T-helper 2 cell treated with Interferon-gamma antibody and Interleukin-4, amounts not matched to agents 5 μg/mL and 100 μg/mL, for 36 hours (primary cell): ENCODE data around the gene AP5Z1.

Source experiments
- DNase-seq: peaks from one replicate; pipeline ENCODE4 v3.0.0; 2021; ENCODE audit warnings: low spot score
- H3K27ac Mint-ChIP-seq: one replicate; pipeline ENCODE4 v1.8.0; 2021; ENCODE audit warnings: mild to moderate bottlenecking, mixed read lengths
- H3K27me3 Mint-ChIP-seq: one replicate; pipeline ENCODE4 v1.8.0; 2021; ENCODE audit warnings: low read depth, mixed read lengths
- H3K36me3 Mint-ChIP-seq: one replicate; pipeline ENCODE4 v1.8.0; 2021; ENCODE audit warnings: low read depth, mixed read lengths
- H3K4me1 Mint-ChIP-seq: one replicate; pipeline ENCODE4 v1.8.0; 2021; ENCODE audit warnings: low read depth, mixed read lengths
- H3K4me3 Mint-ChIP-seq: one replicate; pipeline ENCODE4 v1.8.0; 2022; ENCODE audit warnings: mild to moderate bottlenecking, moderate library complexity, mixed read lengths
- H3K9me3 Mint-ChIP-seq: one replicate; pipeline ENCODE4 v1.8.0; 2021; ENCODE audit warnings: mixed read lengths

AP5Z1 gene

GRCh38 chr7:4817178-4817901 is 41.9 kb downstream of the AP5Z1 start:
- H3K27me3 Mint-ChIP-seq = peaks cover 12% of the 10 kb centered on the region
- no peaks in the 10 kb centered on the region for H3K4me1 Mint-ChIP-seq
- H3K27ac Mint-ChIP-seq = no peak overlapping the region
- H3K36me3 Mint-ChIP-seq = no peaks in the 10 kb centered on the region
- no peak overlapping the region for H3K4me3 Mint-ChIP-seq
- DNase-seq = no peak
- peaks cover 10% of the 10 kb centered on the region for H3K9me3 Mint-ChIP-seq

DNA sequence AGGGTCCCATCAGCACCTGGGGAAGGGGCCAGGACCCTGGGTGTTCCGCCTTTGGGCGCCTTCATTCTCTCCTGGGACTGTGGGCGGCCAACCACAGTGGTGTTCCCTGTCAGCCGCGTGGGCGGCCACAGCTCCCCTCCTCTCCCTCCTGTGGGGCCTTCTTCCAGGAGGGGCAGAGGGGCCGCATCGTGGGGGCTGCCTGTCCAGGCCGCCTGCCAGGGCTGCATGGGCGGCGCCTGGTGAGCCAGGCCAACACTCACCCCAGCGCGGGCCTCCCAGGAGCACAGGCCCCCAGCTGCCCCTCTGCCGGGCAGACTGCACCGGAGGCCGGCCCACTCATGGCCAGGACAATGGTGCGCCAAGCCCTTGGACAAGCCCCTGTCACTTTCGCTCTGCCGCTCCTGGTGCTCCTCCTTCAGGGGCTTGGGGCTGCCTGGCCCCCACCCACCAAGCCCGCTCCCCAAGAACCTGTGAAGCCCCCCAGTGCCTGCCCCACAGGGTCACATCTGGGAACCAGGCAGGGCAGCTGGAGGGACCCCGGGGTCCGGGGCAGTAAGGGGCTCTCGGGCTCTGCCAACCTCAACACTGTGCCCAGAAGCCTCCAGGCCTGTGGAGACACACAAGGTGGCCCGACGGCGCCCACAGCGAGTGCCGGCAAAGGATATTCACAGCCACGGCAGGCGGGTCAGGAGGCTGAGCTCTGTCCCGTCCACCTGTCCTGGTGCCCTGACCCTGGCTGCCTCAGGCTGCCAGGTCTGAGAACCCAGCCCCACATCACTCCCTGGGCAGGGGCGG is 42.8 kb downstream of the AP5Z1 start:
- no peaks in the 10 kb centered on the region for H3K36me3 Mint-ChIP-seq
- no peaks in the 10 kb centered on the region for H3K4me1 Mint-ChIP-seq
- H3K27me3 Mint-ChIP-seq = peaks cover 6% of the 10 kb centered on the region
- no peak overlapping the region for H3K4me3 Mint-ChIP-seq
- DNase-seq = no peak
- no peak overlapping the region for H3K27ac Mint-ChIP-seq
- peaks cover 3% of the 10 kb centered on the region for H3K9me3 Mint-ChIP-seq

- Mint-ChIP-seq H3K36me3 (no peaks in the 10 kb centered on the region), H3K27me3 (no peaks in the 10 kb centered on the region), H3K9me3 (no peaks in the 10 kb centered on the region), H3K27ac (no peak overlapping the region), H3K4me3 (no peak overlapping the region), H3K4me1 (no peaks in the 10 kb centered on the region)
- no peak for DNase-seq
These were observed 44.4 kb downstream of the AP5Z1 start for GRCh38 chr7:4819560-4820404.

- DNase-seq = no peak
- no peak overlapping the region for H3K27ac Mint-ChIP-seq
- H3K4me1 Mint-ChIP-seq = no peaks in the 10 kb centered on the region
- H3K36me3 Mint-ChIP-seq = no peaks in the 10 kb centered on the region
- H3K4me3 Mint-ChIP-seq = no peak overlapping the region
- no peaks in the 10 kb centered on the region for H3K27me3 Mint-ChIP-seq
- no peaks in the 10 kb centered on the region for H3K9me3 Mint-ChIP-seq
These were observed 45.1 kb downstream of the AP5Z1 start for GRCh38 chr7:4820405-4820966.

- H3K4me3 Mint-ChIP-seq = no peak overlapping the region
- H3K27me3 Mint-ChIP-seq = no peaks in the 10 kb centered on the region
- H3K27ac Mint-ChIP-seq = no peak overlapping the region
- H3K4me1 Mint-ChIP-seq = no peaks in the 10 kb centered on the region
- no peaks in the 10 kb centered on the region for H3K36me3 Mint-ChIP-seq
- H3K9me3 Mint-ChIP-seq = no peaks in the 10 kb centered on the region
- DNase-seq = no peak
These were observed 45.6 kb downstream of the AP5Z1 start for GRCh38 chr7:4820967-4821471.

GRCh38 chr7:4822677-4823076 is 47.3 kb downstream of the AP5Z1 start:
- no peaks in the 10 kb centered on the region for H3K4me1 Mint-ChIP-seq
- no peaks in the 10 kb centered on the region for H3K9me3 Mint-ChIP-seq
- DNase-seq = no peak
- H3K27ac Mint-ChIP-seq = no peak overlapping the region
- H3K27me3 Mint-ChIP-seq = no peaks in the 10 kb centered on the region
- no peaks in the 10 kb centered on the region for H3K36me3 Mint-ChIP-seq
- H3K4me3 Mint-ChIP-seq = no peak overlapping the region

DNA sequence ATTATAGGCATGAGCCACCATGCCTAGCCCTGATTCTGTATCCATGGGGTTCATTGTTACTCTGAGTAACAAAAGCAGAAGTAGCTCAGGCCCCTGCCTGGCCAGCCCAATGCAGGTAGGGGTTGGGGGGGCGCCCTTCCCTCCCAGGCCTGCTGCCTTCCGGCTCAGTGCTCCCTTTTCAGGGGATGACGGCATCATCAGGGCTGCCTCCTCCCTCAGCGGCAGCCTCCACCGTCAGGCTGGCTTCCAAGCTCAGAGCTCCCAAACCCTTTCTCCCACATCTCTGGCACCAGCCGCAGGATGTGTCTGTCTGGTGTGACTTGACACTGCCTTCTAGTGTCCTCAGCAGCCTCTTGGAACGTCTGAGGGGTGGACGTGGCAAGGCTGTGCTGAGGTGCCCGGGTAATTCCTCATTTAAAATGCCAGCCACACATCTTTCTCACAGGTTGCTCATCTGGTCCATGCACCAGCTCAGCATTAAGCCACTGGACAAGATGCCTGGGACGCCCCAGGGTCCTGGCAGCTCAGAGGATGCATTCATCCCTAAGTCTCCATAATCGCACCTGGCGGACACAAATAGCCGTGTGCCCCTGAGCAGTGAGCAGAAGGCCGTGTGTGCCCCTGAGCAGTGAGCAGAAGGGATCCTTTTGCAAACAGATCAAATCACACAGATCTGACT is 48.2 kb downstream of the AP5Z1 start:
- Mint-ChIP-seq H3K27me3 (no peaks in the 10 kb centered on the region), H3K36me3 (no peaks in the 10 kb centered on the region), H3K9me3 (no peaks in the 10 kb centered on the region), H3K4me3 (no peak overlapping the region), H3K27ac (no peak overlapping the region), H3K4me1 (no peaks in the 10 kb centered on the region)
- no peak for DNase-seq

- Mint-ChIP-seq H3K27ac (no peak overlapping the region), H3K27me3 (no peaks in the 10 kb centered on the region), H3K9me3 (no peaks in the 10 kb centered on the region), H3K4me3 (no peak overlapping the region), H3K36me3 (no peaks in the 10 kb centered on the region), H3K4me1 (no peaks in the 10 kb centered on the region)
- no peak for DNase-seq
These were observed 48.8 kb downstream of the AP5Z1 start for GRCh38 chr7:4824120-4824775.

DNA sequence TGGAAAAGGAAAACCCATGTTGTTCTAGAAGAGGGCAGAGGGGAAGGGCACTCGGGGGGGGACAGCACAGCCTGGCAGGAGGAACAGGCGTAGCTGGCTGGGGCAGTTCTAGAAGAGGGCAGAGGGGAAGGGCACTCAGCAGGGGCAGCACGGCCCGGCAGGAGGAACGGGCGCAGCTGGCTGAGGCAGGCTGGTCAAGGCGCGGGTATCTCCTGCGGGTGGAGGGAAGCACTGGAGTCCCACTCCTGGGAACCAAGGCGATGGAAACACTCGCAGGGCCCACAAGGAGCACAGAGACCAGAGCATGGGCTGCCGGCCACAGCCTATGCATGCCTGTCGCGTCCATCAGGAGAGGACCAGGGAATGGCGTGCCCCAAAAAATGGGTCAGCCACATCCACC is 49.7 kb downstream of the AP5Z1 start:
- Mint-ChIP-seq H3K27me3 (no peaks in the 10 kb centered on the region), H3K4me3 (no peak overlapping the region), H3K27ac (no peak overlapping the region), H3K36me3 (no peaks in the 10 kb centered on the region), H3K4me1 (no peaks in the 10 kb centered on the region), H3K9me3 (no peaks in the 10 kb centered on the region)
- DNase-seq = no peak

- H3K27me3 Mint-ChIP-seq = no peaks in the 10 kb centered on the region
- DNase-seq = no peak
- no peaks in the 10 kb centered on the region for H3K36me3 Mint-ChIP-seq
- no peak overlapping the region for H3K4me3 Mint-ChIP-seq
- no peak overlapping the region for H3K27ac Mint-ChIP-seq
- no peaks in the 10 kb centered on the region for H3K4me1 Mint-ChIP-seq
- no peaks in the 10 kb centered on the region for H3K9me3 Mint-ChIP-seq
These were observed 53.4 kb downstream of the AP5Z1 start for GRCh38 chr7:4828720-4829383.

DNA sequence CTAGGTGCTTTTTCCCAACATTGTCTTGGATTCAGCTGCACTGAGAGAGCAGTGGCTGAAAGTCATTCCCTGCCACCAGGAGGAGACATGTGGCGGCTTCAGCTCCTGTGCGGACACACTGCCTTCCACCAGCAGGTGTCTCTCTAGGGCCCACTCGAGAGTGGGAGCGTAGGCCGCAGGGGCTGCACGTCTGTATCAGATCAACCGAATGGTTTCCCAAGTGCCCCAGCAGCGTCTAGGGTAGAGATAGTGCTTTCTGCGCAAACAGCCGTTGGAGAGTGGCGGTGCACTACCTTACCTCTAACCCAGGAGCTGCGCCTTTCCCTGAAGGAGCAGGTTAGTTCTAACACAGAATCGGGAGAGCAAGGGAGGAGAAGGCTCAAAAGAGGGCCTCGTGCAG is 54.8 kb downstream of the AP5Z1 start:
- Mint-ChIP-seq H3K36me3 (no peaks in the 10 kb centered on the region), H3K27ac (no peak overlapping the region), H3K4me3 (no peak overlapping the region), H3K9me3 (no peaks in the 10 kb centered on the region), H3K27me3 (no peaks in the 10 kb centered on the region), H3K4me1 (no peaks in the 10 kb centered on the region)
- DNase-seq = peak; percentile 44

DNA sequence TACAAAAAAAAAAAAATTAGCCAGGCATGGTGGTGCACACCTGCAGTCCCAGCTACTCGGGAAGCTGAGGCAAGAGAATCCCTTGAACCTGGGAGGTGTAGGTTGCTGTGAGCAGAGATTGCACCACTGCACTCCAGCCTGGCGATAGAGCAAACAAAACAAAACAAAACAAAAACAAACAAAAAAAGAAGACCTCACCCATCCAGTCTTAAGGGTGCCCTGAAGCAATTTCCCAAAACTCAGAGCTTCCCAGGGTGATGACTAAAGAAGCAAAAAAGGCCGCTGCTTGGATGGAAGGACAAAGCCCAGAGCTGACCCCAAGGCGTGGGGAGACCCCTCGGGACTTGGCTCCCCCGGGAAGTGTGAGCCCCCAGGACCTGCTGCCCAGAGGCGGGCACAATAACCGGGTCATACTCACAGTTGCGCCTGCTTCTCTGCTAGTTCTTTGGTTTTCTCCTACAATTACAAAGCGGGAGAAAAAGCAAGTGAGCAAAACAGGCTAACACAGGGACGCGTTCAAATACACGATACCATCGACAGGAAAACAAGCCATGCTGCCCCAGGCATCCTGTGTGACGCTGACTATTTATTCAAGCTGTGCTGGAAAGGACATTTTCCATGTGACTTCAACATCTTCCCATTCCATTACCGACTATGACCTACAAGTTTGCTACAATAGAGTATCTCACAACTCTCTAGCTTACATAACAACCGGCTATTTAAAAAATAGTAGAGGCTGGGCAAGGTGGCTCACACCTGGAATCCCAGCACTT is 56.5 kb downstream of the AP5Z1 start:
- H3K27ac Mint-ChIP-seq = no peak overlapping the region
- DNase-seq = no peak
- no peaks in the 10 kb centered on the region for H3K4me1 Mint-ChIP-seq
- no peaks in the 10 kb centered on the region for H3K9me3 Mint-ChIP-seq
- no peaks in the 10 kb centered on the region for H3K27me3 Mint-ChIP-seq
- H3K36me3 Mint-ChIP-seq = no peaks in the 10 kb centered on the region
- no peak overlapping the region for H3K4me3 Mint-ChIP-seq
